Measurements from ENCODE around the gene PRR14. TPM values are rescaled to one million over a fixed set of nuclear protein-coding genes. Genes with fewer than 3 reads are reported as not detected.

The PRR14 gene
- total and polyA plus RNA-seq, 2 of the 8 experiments (the other 6 are each of a cell fraction or from before 2014, with no cell fraction given), result 3.6 to 16.1 TPM

GRCh38 chr16:30656388-30656787, 5.6 kb downstream of the PRR14 start (continued):
- TF ChIP-seq CTCF (IDR thresholded peaks at IDR 0.05; ENCODE audit: control extremely low read depth in 1 of 3, insufficient read depth in 1 of 3, low read depth in 1 of 3, low read length in 3 of 3) (no peak), TBP (IDR thresholded peaks at IDR 0.05; ENCODE audit: low read depth, low read length) (no peak), JUND (IDR thresholded peaks at IDR 0.05; ENCODE audit: low read length) (no peak), PHF8 (conservative IDR thresholded peaks at IDR 0.05; ENCODE audit: low read depth, low read length) (no peak), HDAC2 (IDR thresholded peaks at IDR 0.05; ENCODE audit: borderline replicate concordance in 1 of 2, low read depth in 2 of 2, low read length in 2 of 2) (no peak), KDM5A (IDR thresholded peaks at IDR 0.05; ENCODE audit: low read length) (no peak), EZH2 (IDR thresholded peaks at IDR 0.05; ENCODE audit: low read depth, low read length, severe bottlenecking) (no peak), POLR2AphosphoS5 (IDR thresholded peaks at IDR 0.05; ENCODE audit: low read depth, low read length) (no peak), SIN3A (conservative IDR thresholded peaks at IDR 0.05 in 1 of 2, IDR thresholded peaks at IDR 0.05 in 1 of 2; ENCODE audit: low read depth in 1 of 2, low read length in 2 of 2) (no peak)

All from H1 (cell line).